Pancreas (tissue), 10 donors: Measurements from ENCODE around the gene HEPACAM. TPM values are rescaled to one million over a fixed set of nuclear protein-coding genes. Genes with fewer than 3 reads are reported as not detected.

Experiments used
- ATAC-seq, 4 donors: fragments of 200-7000 bp; cut with Tn5 transposase; one replicate each; pipeline versions ENCODE4 v1.8.0 to v1.9.1; 2020; ENCODE audit warnings: mild to moderate bottlenecking in 4 of 4, moderate library complexity in 4 of 4
- DNase-seq, 6 donors: peaks; one replicate each; pipeline ENCODE4 v3.0.0-alpha.2; 2020
- FAIRE-seq: peaks from 2 replicates; lab custom pipeline; 2012; peaks lifted over from hg19 to GRCh38; lab: Jason Lieb, UNC
- H3K27ac ChIP-seq, 4 donors: fragments of 200-600 bp; sonication (generic); 1 replicate in 3 of 4; 2 replicates in 1 of 4; pipeline versions ENCODE4 v1.5.0 to v1.8.0; 2020
- H3K27me3 ChIP-seq, 4 donors: fragments of 200-600 bp; one replicate each; pipeline ENCODE4 v1.8.0; 2021
- H3K36me3 ChIP-seq, 3 donors: fragments of 200-600 bp; sonication (generic) in 1 of 3; one replicate each; pipeline versions ENCODE4 v1.5.0 to v1.8.0; 2020 to 2021
- H3K4me1 ChIP-seq, 3 donors: fragments of 200-600 bp; one replicate each; pipeline ENCODE4 v1.8.0; 2021
- H3K4me3 ChIP-seq, 4 donors: fragments of 200-600 bp; sonication (generic) in 2 of 4; one replicate each; pipeline versions ENCODE4 v1.5.0 to v1.8.0; 2020 to 2021
- H3K9me3 ChIP-seq, 4 donors: fragments of 200-600 bp; one replicate each; pipeline ENCODE4 v1.8.0; 2021
- WGBS, 2 donors: extraction: QIAGEN DNeasy Blood & Tissue Kit; methylation state at CpG; one replicate each; pipeline ENCODE4 v1.1.7; 2013; 5-methylcytosine and 5-hydroxymethylcytosine counted together
- intact Hi-C, 3 donors: fragments of 100-400 bp; cut with DNase I; formaldehyde crosslinking; loops; one replicate each; pipeline versions ENCODE4 v1.11.1 to v1.14.2; 2022
- polyA plus RNA-seq, 2 donors: library from polyadenylated mRNA; stranded (reverse); fragments of 200-250 nt; gene quantifications; one replicate each; pipeline ENCODE4 v1.2.3, GENCODE V29; 2013
- total RNA-seq, 6 donors: library from RNA; stranded (reverse); fragmentation: NEBNext Ultra II Directional in 4 of 6; extraction: Animal tissue kit (Norgen Biotek cat#: 25700) in 4 of 6; gene quantifications; one replicate each; pipeline versions ENCODE4 v1.2.1 to v1.2.4, GENCODE V29; 2021 to 2023
- TF ChIP-seq, protein P1 (sequence below), 4 donors: fragments of 200-600 bp; sonication (generic) in 3 of 4; IDR thresholded peaks; one replicate each; pipeline versions ENCODE4 v1.5.0 to v1.8.0; 2021; ENCODE audit warnings: antibody characterized with exemption in 4 of 4
- donor health status: healthy with polysubstance abuse.
- donor health status: DM: no; HTN: no; CAD: no; lungs with moderate emphysema.
- donor health status: DM: no; HTN: no; CAD: no.
- donor health status: control.
- donor health status: control.
- donor health status: Bipolar disorder and iron deficiency.
- donor health status: DM: yes; HTN: yes; CAD: no.
- donor health status: DM: no; HTN: no; CAD: no.
- donor health status: DM: no; HTN: no; CAD: no.
- donor health status: DM: yes; HTN: yes; CAD: no.

The HEPACAM gene
- total and polyA plus RNA-seq, 8 donors = 0.03 to 0.38 (median 0.15) TPM; not detected in 2

DNA sequence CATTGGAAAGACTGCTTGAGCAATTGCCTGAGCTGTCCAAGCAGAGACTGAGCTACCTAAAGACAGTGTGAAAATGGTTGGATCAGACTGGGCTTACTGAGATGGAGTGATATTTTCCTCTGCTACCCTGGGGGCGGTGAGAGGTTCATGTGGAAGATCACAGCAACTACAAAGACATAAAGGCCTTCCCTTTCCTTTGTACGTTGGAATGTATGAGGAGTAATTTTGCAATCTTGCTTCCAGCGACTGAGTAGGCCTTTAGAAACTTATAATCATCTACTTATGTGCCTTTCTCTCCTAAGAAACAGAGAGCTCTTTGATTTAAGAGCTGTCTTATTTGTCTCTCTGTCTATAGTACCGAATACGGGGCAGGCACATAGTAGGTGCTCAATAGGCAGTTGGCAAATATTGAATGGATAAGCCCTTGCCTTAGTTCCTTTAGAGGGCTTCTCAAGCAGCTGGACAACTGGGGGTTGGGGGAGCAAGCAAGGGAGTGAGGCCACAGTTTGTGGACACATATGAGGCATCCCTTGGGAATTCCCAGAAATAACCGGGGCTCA, 2.4 kb upstream of the HEPACAM start:
- intact Hi-C loops = no loop called here
- WGBS, 2 donors = 54 to 62% methylated on average over 6 of the region's 6 CpGs
- no peak for FAIRE-seq

DNA sequence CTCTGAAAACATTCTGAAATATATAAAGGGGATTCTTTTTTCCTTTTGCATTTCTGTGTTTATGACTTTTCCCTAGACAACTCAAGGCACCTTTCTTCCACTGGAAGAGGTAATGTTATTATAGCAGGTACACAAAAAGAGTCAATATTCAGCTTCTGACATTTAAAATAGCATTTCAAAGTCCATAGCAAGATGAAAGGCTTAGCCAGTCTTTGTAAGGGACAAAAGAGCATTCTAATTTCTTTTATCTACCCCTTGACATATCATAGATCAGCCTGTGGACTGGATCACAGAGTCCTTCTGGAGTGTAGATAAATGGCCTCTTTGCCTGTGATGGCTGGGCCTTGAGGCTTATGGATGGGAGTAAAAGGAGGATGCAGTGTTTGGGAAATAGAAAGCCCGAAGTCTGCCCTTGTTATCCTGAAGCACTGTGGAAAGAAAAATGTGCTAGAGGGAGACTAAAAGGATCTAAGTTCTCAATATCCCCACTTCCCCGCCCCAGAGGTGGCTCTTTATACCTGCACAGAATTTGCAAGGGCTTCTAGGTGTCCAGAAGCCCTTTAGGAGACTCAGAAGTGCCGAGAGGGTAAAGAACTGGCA, 1.6 kb upstream of the HEPACAM start:
- ATAC-seq = no peak
- Histone ChIP-seq H3K27me3 (peaks cover 0 to 3% (median 0%) of the 10 kb centered on the region in 4 donors), H3K4me1 (no peaks in the 10 kb centered on the region), H3K9me3 (no peaks in the 10 kb centered on the region), H3K36me3 (no peaks in the 10 kb centered on the region), H3K27ac (no peak overlapping the region), H3K4me3 (no peak overlapping the region)
- FAIRE-seq = no peak
- intact Hi-C loops = no loop called here
- WGBS, 2 donors = 54 to 74% methylated on average over 3 of the region's 3 CpGs
- TF ChIP-seq, protein P1, sequence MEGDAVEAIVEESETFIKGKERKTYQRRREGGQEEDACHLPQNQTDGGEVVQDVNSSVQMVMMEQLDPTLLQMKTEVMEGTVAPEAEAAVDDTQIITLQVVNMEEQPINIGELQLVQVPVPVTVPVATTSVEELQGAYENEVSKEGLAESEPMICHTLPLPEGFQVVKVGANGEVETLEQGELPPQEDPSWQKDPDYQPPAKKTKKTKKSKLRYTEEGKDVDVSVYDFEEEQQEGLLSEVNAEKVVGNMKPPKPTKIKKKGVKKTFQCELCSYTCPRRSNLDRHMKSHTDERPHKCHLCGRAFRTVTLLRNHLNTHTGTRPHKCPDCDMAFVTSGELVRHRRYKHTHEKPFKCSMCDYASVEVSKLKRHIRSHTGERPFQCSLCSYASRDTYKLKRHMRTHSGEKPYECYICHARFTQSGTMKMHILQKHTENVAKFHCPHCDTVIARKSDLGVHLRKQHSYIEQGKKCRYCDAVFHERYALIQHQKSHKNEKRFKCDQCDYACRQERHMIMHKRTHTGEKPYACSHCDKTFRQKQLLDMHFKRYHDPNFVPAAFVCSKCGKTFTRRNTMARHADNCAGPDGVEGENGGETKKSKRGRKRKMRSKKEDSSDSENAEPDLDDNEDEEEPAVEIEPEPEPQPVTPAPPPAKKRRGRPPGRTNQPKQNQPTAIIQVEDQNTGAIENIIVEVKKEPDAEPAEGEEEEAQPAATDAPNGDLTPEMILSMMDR (IDR thresholded peaks at IDR 0.05) = no peak
- DNase-seq = no peak

More for the DNA sequence above, 2.4 kb upstream of the HEPACAM start:
- TF ChIP-seq, protein P1 (IDR thresholded peaks at IDR 0.05) = no peak
- no peak overlapping the region for H3K27ac ChIP-seq
- DNase-seq = no peak
- no peaks in the 10 kb centered on the region for H3K36me3 ChIP-seq
- H3K4me3 ChIP-seq = no peak overlapping the region
- peaks cover 0 to 2% (median 0%) of the 10 kb centered on the region in 4 donors for H3K27me3 ChIP-seq
- H3K9me3 ChIP-seq = no peaks in the 10 kb centered on the region
- no peak for ATAC-seq
- no peaks in the 10 kb centered on the region for H3K4me1 ChIP-seq

DNA sequence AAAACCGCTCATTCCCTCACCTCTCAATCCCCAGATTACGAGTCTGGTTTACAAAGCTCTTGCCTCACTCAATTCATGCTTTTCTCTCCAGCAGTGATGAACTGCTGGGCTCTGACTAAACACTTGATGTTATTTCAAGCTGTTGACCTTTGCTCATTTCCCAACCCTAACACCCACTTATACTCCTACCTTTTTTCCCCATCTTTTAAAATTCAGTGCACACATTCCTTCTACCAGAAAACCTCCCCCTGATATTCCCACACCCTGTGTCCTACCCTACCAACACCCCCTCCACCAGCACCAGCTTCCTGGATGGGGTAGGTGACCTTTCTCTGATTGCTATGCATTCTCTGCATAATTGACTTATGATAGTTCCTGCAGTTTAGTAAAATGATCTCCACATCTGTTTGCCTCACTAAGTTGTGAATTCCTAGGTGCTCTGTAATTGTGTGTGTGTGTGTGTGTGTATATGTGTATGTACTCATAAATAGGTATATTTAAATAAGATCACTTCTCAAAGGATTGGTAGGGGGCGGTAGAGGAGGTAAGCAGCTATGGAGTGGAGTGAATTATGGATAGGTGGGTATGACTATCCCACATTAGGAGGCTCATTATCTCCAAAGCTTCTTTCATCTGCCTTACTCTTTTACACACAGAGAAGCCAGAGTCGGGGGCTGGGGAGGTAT, 842 bp downstream of the HEPACAM start:
- H3K4me1 ChIP-seq = no peaks in the 10 kb centered on the region
- intact Hi-C loops = no loop called here
- whole genome bisulfite sequencing, 2 donors = 53 to 67% methylated on average over 4 of the region's 4 CpGs
- TF ChIP-seq, protein P1 (IDR thresholded peaks at IDR 0.05) = no peak
- DNase-seq (no peak), FAIRE-seq (no peak), ATAC-seq (peak in 1 of 4 donors; percentile 29)
- H3K4me3 ChIP-seq = no peak overlapping the region
- H3K27ac ChIP-seq = no peak overlapping the region
- H3K36me3 ChIP-seq = no peaks in the 10 kb centered on the region
- H3K27me3 ChIP-seq = peaks cover 0 to 3% (median 0%) of the 10 kb centered on the region in 4 donors
- H3K9me3 ChIP-seq = no peaks in the 10 kb centered on the region

DNA sequence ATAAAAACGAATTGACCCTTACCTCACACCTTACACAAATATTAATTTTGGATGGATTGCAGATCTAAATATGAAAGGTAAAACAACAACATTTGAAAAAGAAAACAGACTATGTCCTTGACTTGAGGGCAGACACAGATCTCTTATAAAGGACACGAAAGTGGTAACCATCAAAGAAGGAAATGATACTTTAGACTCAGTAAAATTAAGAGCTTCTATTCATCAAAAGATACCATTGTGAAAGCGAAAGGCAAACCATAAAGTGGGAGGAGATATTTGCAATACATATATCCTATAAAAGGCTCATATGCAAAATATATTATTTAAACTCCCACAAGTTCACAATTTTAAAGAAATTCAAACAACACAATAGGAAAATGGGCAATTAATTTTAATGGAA, 5.0 kb downstream of the HEPACAM start:
- TF ChIP-seq, protein P1 (IDR thresholded peaks at IDR 0.05) = no peak
- intact Hi-C loops = no loop called here
- H3K36me3 ChIP-seq = no peaks in the 10 kb centered on the region
- no peak overlapping the region for H3K4me3 ChIP-seq
- no peak overlapping the region for H3K27ac ChIP-seq
- H3K27me3 ChIP-seq = peaks cover 0 to 3% (median 0%) of the 10 kb centered on the region in 4 donors
- no peaks in the 10 kb centered on the region for H3K4me1 ChIP-seq
- no peak for DNase-seq
- no peak for FAIRE-seq
- no peak for ATAC-seq
- no peaks in the 10 kb centered on the region for H3K9me3 ChIP-seq
- 55 to 60% methylated on average over 3 of the region's 3 CpGs for WGBS, 2 donors
